H1 (cell line): ENCODE results near the gene TSNAXIP1. TPM values are rescaled to one million over a fixed set of nuclear protein-coding genes. Genes with fewer than 3 reads are reported as not detected.

Experiments used
- CTCF ChIA-PET: fragments of 300-600 bp; sonication (Branson Sonifier 250); formaldehyde crosslinking; loops from one replicate; lab custom pipeline; 2021; ENCODE audit not compliant: partially characterized antibody; lab: Charles Lee
- POLR2A ChIA-PET: fragments of 300-600 bp; sonication (Branson Sonifier 250); formaldehyde crosslinking; loops from one replicate; lab custom pipeline; 2021; ENCODE audit warnings: inconsistent platforms; ENCODE audit not compliant: partially characterized antibody; lab: Charles Lee
- DNase-seq, 2 experiments: peaks; one replicate each; pipeline versions ENCODE4 v3.0.0 to v3.0.0-alpha.2; 2010 to 2022; ENCODE audit warnings: low spot score in 2 of 2, low read depth in 1 of 2, mixed read lengths in 1 of 2
- FAIRE-seq: peaks from 2 replicates; lab custom pipeline; 2011; peaks lifted over from hg19 to GRCh38; lab: Jason Lieb, UNC
- H2AFZ ChIP-seq: 2 replicates; pipeline ENCODE4 v1.8.1; 2012; ENCODE audit warnings: low read length, inconsistent platforms
- H2AK5ac ChIP-seq: 2 replicates; pipeline ENCODE4 v1.6.1; 2013; ENCODE audit warnings: low read depth, low read length
- H2BK120ac ChIP-seq: replicated peaks from 2 replicates; pipeline ENCODE3; 2013; ENCODE audit warnings: low read depth, low read length, inconsistent platforms
- H2BK12ac ChIP-seq: 2 replicates; pipeline ENCODE4 v1.6.1; 2013; ENCODE audit warnings: low read depth, low read length
- H2BK15ac ChIP-seq: 2 replicates; pipeline ENCODE4 v1.6.1; 2013; ENCODE audit warnings: low read length
- H2BK20ac ChIP-seq: 2 replicates; pipeline ENCODE4 v1.6.1; 2013; ENCODE audit warnings: low read length
- H2BK5ac ChIP-seq: 2 replicates; pipeline ENCODE4 v1.6.1; 2013; ENCODE audit warnings: low read depth, low read length
- H3K14ac ChIP-seq: 2 replicates; pipeline ENCODE4 v1.6.1; 2013; ENCODE audit warnings: inconsistent platforms; ENCODE audit not compliant: insufficient read length
- H3K18ac ChIP-seq: 2 replicates; pipeline ENCODE4 v1.6.1; 2013; ENCODE audit warnings: low read length; ENCODE audit errors: extremely low read depth
- H3K23ac ChIP-seq: 2 replicates; pipeline ENCODE4 v1.6.1; 2013; ENCODE audit warnings: inconsistent platforms; ENCODE audit not compliant: insufficient read length
- H3K23me2 ChIP-seq: 2 replicates; pipeline ENCODE4 v1.6.1; 2013; ENCODE audit warnings: low read depth, low read length
- H3K27ac ChIP-seq: 2 replicates; pipeline ENCODE4 v1.6.1; 2011; ENCODE audit warnings: low read depth, low read length, inconsistent platforms
- H3K27me3 ChIP-seq, 4 experiments: replicated peaks in 1 of 4; 1 replicate in 1 of 4; 2 replicates in 3 of 4; pipeline versions ENCODE4 v1.6.1 to v1.8.1; 2011 to 2013; ENCODE audit warnings: low read length in 3 of 4, mild to moderate bottlenecking in 3 of 4, inconsistent platforms in 2 of 4, mixed read lengths in 2 of 4, moderate library complexity in 1 of 4; ENCODE audit not compliant: control insufficient read depth in 3 of 4, insufficient read depth in 3 of 4; ENCODE audit errors: extremely low read depth in 1 of 4
- H3K36me3 ChIP-seq, 4 experiments: 2 replicates each; pipeline versions ENCODE4 v1.6.1 to v1.8.1; 2011 to 2013; ENCODE audit warnings: mild to moderate bottlenecking in 4 of 4, low read length in 3 of 4, moderate library complexity in 2 of 4, control low read depth in 1 of 4, inconsistent platforms in 1 of 4; ENCODE audit not compliant: insufficient read depth in 4 of 4, control insufficient read depth in 2 of 4
- H3K4ac ChIP-seq: replicated peaks from 2 replicates; pipeline ENCODE3; 2013; ENCODE audit warnings: low read length, low read depth, mixed read lengths, inconsistent platforms; ENCODE audit not compliant: insufficient read length
- H3K4me1 ChIP-seq, 4 experiments: replicated peaks in 1 of 4; 1 replicate in 1 of 4; 2 replicates in 3 of 4; pipeline versions ENCODE4 v1.6.1 to v1.8.1; 2011 to 2013; ENCODE audit warnings: low read length in 3 of 4, inconsistent platforms in 2 of 4, mixed read lengths in 1 of 4; ENCODE audit not compliant: insufficient read depth in 4 of 4, control insufficient read depth in 3 of 4
- H3K4me2 ChIP-seq, 2 experiments: 2 replicates each; pipeline versions ENCODE4 v1.6.1 to v1.8.1; 2011 to 2013; ENCODE audit warnings: low read depth in 2 of 2, low read length in 2 of 2, control low read depth in 1 of 2, inconsistent platforms in 1 of 2, mild to moderate bottlenecking in 1 of 2; ENCODE audit not compliant: insufficient read depth in 1 of 2
- H3K4me3 ChIP-seq, 4 experiments: fragments of 200-600, 300-600 bp in 1 of 4; sonication (generic), shearing (Covaris generic), sonication (Bioruptor Twin) in 1 of 4; 2 replicates each; pipeline versions ENCODE4 v1.5.1 to v1.8.1; 2011 to 2016; ENCODE audit warnings: low read length in 4 of 4, low read depth in 3 of 4, control low read depth in 2 of 4, inconsistent platforms in 2 of 4, mild to moderate bottlenecking in 2 of 4, mixed read lengths in 1 of 4, moderate library complexity in 1 of 4; ENCODE audit not compliant: insufficient read depth in 2 of 4; ENCODE audit errors: extremely low read depth in 1 of 4
- H3K56ac ChIP-seq: replicated peaks from 2 replicates; pipeline ENCODE3; 2013; ENCODE audit warnings: low read depth, mild to moderate bottlenecking, mixed read lengths, low read length, inconsistent platforms; ENCODE audit not compliant: insufficient read length
- H3K79me1 ChIP-seq: 2 replicates; pipeline ENCODE4 v1.6.1; 2013; ENCODE audit warnings: low read depth, low read length, control low read depth
- H3K79me2 ChIP-seq, 2 experiments: 2 replicates each; pipeline versions ENCODE4 v1.6.1 to v1.8.1; 2012 to 2013; ENCODE audit warnings: low read length in 2 of 2, mild to moderate bottlenecking in 2 of 2, inconsistent platforms in 1 of 2; ENCODE audit not compliant: insufficient read depth in 2 of 2, control insufficient read depth in 1 of 2
- H3K9ac ChIP-seq, 4 experiments: replicated peaks in 1 of 4; 1 replicate in 1 of 4; 2 replicates in 3 of 4; pipeline versions ENCODE4 v1.6.1 to v1.8.1; 2011 to 2013; ENCODE audit warnings: low read depth in 3 of 4, low read length in 3 of 4, control low read depth in 2 of 4, mild to moderate bottlenecking in 2 of 4, moderate library complexity in 2 of 4, inconsistent platforms in 1 of 4; ENCODE audit errors: extremely low read depth in 1 of 4
- H3K9me3 ChIP-seq, 2 experiments: 2 replicates each; pipeline versions ENCODE4 v1.6.1 to v1.8.1; 2012 to 2013; ENCODE audit warnings: mild to moderate bottlenecking in 2 of 2, moderate library complexity in 2 of 2, control low read depth in 1 of 2, inconsistent platforms in 1 of 2, low read depth in 1 of 2, low read length in 1 of 2, mixed read lengths in 1 of 2; ENCODE audit not compliant: insufficient read depth in 2 of 2
- H4K20me1 ChIP-seq, 2 experiments: replicated peaks in 1 of 2; 2 replicates each; pipeline versions ENCODE3 to v1.8.1; 2011 to 2013; ENCODE audit warnings: inconsistent platforms in 2 of 2, low read length in 2 of 2, mild to moderate bottlenecking in 1 of 2; ENCODE audit not compliant: insufficient read depth in 2 of 2, control insufficient read depth in 1 of 2
- H4K5ac ChIP-seq: 2 replicates; pipeline ENCODE4 v1.6.1; 2013; ENCODE audit warnings: low read length, low read depth, mixed read lengths, inconsistent platforms; ENCODE audit not compliant: insufficient read length
- H4K8ac ChIP-seq: 2 replicates; pipeline ENCODE4 v1.8.0; 2013; ENCODE audit warnings: mild to moderate bottlenecking, moderate library complexity, low read length, inconsistent platforms; ENCODE audit not compliant: insufficient read depth; ENCODE audit errors: extremely low read depth
- H4K91ac ChIP-seq: replicated peaks from 2 replicates; pipeline ENCODE3; 2013; ENCODE audit warnings: low read length, mixed read lengths, inconsistent platforms; ENCODE audit not compliant: insufficient read length
- SP2 ChIP-seq: IDR thresholded peaks from 2 replicates; pipeline ENCODE4 v1.6.1; 2012; ENCODE audit warnings: mild to moderate bottlenecking, low read length, inconsistent platforms
- WGBS, 2 experiments: shearing (Covaris generic) in 1 of 2; methylation state at CpG; one replicate each; pipeline versions ENCODE4 v1.1.6 to v1.1.7; 2013 to 2015; ENCODE audit warnings: low lambda C conversion rate in 2 of 2, mixed read lengths in 2 of 2, inconsistent platforms in 1 of 2, low coverage in 1 of 2, missing lambda C conversion rate in 1 of 2; ENCODE audit not compliant: insufficient replicate concordance in 2 of 2, insufficient coverage in 1 of 2, insufficient read length in 1 of 2; ENCODE audit errors: extremely low coverage in 1 of 2, missing lambda C conversion rate in 1 of 2; 5-methylcytosine and 5-hydroxymethylcytosine counted together
- polyA plus RNA-seq, 7 experiments: library from polyadenylated mRNA; depleted of rRNA in 3 of 7; stranded (reverse) in 5 of 7; unstranded in 2 of 7; fragments of >200 nt in 5 of 7; fragments of 200-250 nt in 2 of 7; gene quantifications; 1 replicate in 5 of 7; 2 replicates in 1 of 7; 4 replicates in 1 of 7; pipeline versions ENCODE4 v1.2.1 to v1.2.3, GENCODE V29; 2011 to 2013; ENCODE audit warnings: missing spikeins in 2 of 7, mixed read lengths in 2 of 7
- total RNA-seq: library from RNA; stranded (reverse); fragmentation: NEBNext Ultra II Directional; extraction: Animal tissue kit (Norgen Biotek cat#: 25700); gene quantifications from 2 replicates; pipeline ENCODE4 v1.2.1, GENCODE V29; 2021

The TSNAXIP1 gene
- total and polyA plus RNA-seq, 2 of the 8 experiments (the other 6 are each of a cell fraction or from before 2014, with no cell fraction given) = 0.37 to 0.94 TPM

- no peak overlapping the region for H2BK15ac ChIP-seq
- H3K4ac ChIP-seq = no peak overlapping the region
- H3K23me2 ChIP-seq = peaks cover 2% of the 10 kb centered on the region; the same call in 1 of the 2 replicates
- peak overlapping the region; percentile 54; the same call in 1 of the 2 replicates for H2AFZ ChIP-seq
- peak overlapping the region; percentile 29; the same call in 1 of the 2 replicates for H2BK12ac ChIP-seq
- H3K4me3 ChIP-seq = peak overlapping the region; percentile 85 to 97 (median 93); a peak in 7 of 8 replicates
- peaks cover 0 to 7% (median 3%) of the 10 kb centered on the region in 4 experiments; a peak in 3 of 7 replicates for H3K4me1 ChIP-seq
- no peak overlapping the region for H3K56ac ChIP-seq
- no peak overlapping the region for H3K14ac ChIP-seq
- H3K23ac ChIP-seq = no peak overlapping the region
- H3K4me2 ChIP-seq = peak overlapping the region; percentile 89 to 95; a peak in 3 of 4 replicates
- no peak overlapping the region for H2BK120ac ChIP-seq
- H3K79me1 ChIP-seq = peaks cover 13% of the 10 kb centered on the region
- no peak for DNase-seq
- TF ChIP-seq SP2 = no peak
- TF ChIP-seq, all 59 proteins: peak for 0
- Histone ChIP-seq H3K9ac (peak overlapping the region in 2 of 4 experiments; percentile 21 to 84; a peak in 3 of 7 replicates), H3K79me2 (peaks cover 3 to 30% of the 10 kb centered on the region in 2 experiments; a peak in 3 of 4 replicates), H2BK5ac (peak overlapping the region; percentile 81), H2BK20ac (no peak overlapping the region), H4K5ac (no peak overlapping the region), H3K27ac (no peak overlapping the region), H3K27me3 (no peaks in the 10 kb centered on the region), H4K91ac (no peak overlapping the region), H3K9me3 (no peaks in the 10 kb centered on the region), H4K20me1 (peaks cover 10 to 14% of the 10 kb centered on the region in 2 experiments), H3K36me3 (peaks cover 10 to 43% (median 24%) of the 10 kb centered on the region in 4 experiments), H3K18ac (no peak overlapping the region), H2AK5ac (no peak overlapping the region), H4K8ac (no peak overlapping the region)
- ChIA-PET CTCF (interaction anchor here (0.6 to 1.5 kb wide), 8 partner anchors 10 to 169 kb away, joined by 3 to 10 read pairs (median 4); partner anchors contain the start of gene NRN1L), POLR2A (interaction anchor here (0.8 to 1.7 kb wide), 9 partner anchors 10 to 364 kb away, joined by 3 to 11 read pairs (median 6); partner anchors contain the start of genes CENPT, ESRP2, GFOD2 and NRN1L)
- WGBS, 2 experiments = 78% methylated on average over 2 of the region's 2 CpGs; no CpG with 5 or more reads in 1 of the 2 experiments
- FAIRE-seq = no peak
Measured at GRCh38 chr16:67872131-67872630, 65.5 kb downstream of the TSNAXIP1 start.
